ENCODE measurements around the gene PAQR6.

DNA sequence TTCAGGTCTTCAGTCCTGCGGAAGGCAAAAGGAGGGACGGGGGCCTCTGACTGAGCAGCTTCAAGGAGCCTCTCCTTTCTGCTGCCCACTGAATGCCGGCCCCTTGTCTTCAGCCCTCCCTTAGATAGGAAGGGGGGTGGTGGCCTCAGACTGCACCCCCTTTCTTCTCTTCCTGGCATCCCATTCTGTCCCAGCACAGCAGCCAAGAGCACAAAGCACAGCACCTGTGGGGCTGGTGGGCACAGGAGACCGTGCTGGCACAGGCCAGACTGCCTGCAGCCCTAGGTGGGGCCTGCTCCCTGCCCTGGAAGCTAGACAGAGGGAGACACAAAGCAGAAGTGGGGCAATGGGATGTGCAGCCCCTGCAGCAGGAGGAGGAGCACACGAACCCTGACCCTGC lies 1.7 kb upstream of the PAQR6 start:
- TF ChIP-seq POLR2A (IDR thresholded peaks at IDR 0.05), result no peak
- TF ChIP-seq, protein P1, sequence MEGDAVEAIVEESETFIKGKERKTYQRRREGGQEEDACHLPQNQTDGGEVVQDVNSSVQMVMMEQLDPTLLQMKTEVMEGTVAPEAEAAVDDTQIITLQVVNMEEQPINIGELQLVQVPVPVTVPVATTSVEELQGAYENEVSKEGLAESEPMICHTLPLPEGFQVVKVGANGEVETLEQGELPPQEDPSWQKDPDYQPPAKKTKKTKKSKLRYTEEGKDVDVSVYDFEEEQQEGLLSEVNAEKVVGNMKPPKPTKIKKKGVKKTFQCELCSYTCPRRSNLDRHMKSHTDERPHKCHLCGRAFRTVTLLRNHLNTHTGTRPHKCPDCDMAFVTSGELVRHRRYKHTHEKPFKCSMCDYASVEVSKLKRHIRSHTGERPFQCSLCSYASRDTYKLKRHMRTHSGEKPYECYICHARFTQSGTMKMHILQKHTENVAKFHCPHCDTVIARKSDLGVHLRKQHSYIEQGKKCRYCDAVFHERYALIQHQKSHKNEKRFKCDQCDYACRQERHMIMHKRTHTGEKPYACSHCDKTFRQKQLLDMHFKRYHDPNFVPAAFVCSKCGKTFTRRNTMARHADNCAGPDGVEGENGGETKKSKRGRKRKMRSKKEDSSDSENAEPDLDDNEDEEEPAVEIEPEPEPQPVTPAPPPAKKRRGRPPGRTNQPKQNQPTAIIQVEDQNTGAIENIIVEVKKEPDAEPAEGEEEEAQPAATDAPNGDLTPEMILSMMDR (IDR thresholded peaks at IDR 0.05), result no peak
